Fibroblast of skin of scalp (primary cell): ENCODE data around the gene RANGRF.

Experiments
- DNase-seq: peaks from one replicate; pipeline ENCODE4 v3.0.0-alpha.2; 2013

Gene RANGRF

GRCh38 chr17:8314797-8315763 is 26.6 kb downstream of the RANGRF start:
- no peak for DNase-seq

- DNase-seq: no peak
These were observed 27.3 kb downstream of the RANGRF start for GRCh38 chr17:8315764-8316217.

- DNase-seq: no peak
These were observed 29.8 kb downstream of the RANGRF start for GRCh38 chr17:8318010-8318935.

GRCh38 chr17:8320262-8320661 is 31.8 kb downstream of the RANGRF start:
- no peak for DNase-seq

GRCh38 chr17:8320990-8321389 is 32.5 kb downstream of the RANGRF start:
- DNase-seq: no peak

GRCh38 chr17:8322061-8322460 is 33.6 kb downstream of the RANGRF start:
- DNase-seq: no peak

- no peak for DNase-seq
These were observed 35.7 kb downstream of the RANGRF start for GRCh38 chr17:8324132-8324531.

GRCh38 chr17:8324923-8325322 is 36.5 kb downstream of the RANGRF start:
- DNase-seq: no peak

GRCh38 chr17:8326511-8327302 is 38.2 kb downstream of the RANGRF start:
- peak; percentile 39 for DNase-seq

GRCh38 chr17:8327303-8327649 is 38.8 kb downstream of the RANGRF start:
- no peak for DNase-seq

- no peak for DNase-seq
These were observed 43.7 kb downstream of the RANGRF start for GRCh38 chr17:8332128-8332527.

GRCh38 chr17:8332688-8333087 is 44.2 kb downstream of the RANGRF start:
- DNase-seq: no peak

- no peak for DNase-seq
These were observed 44.8 kb downstream of the RANGRF start for GRCh38 chr17:8333281-8333680.

GRCh38 chr17:8337802-8338752 is 49.6 kb downstream of the RANGRF start:
- DNase-seq: no peak

GRCh38 chr17:8338753-8339140 is 50.3 kb downstream of the RANGRF start:
- DNase-seq: peak; percentile 37

- DNase-seq: no peak
These were observed 51.1 kb downstream of the RANGRF start, which contains the start of gene ODF4 for GRCh38 chr17:8339540-8339939. ODF4 (plus strand) TSS chr17:8339840; CDS start chr17:8340052, 212 bp downstream.
